OCI-LY3 (cell line): ENCODE data around the gene SLC38A5.

Experiments
- CTCF ChIP-seq: fragments of 200-600, 300-600 bp; sonication (generic); IDR thresholded peaks from 2 replicates; pipeline ENCODE4 v1.5.1; 2014; ENCODE audit warnings: antibody characterized with exemption, low read length, low read depth
- EZH2phosphoT487 ChIP-seq: fragments of 200-600 bp; shearing (Covaris generic); IDR thresholded peaks from 2 replicates; pipeline ENCODE4 v1.6.1; 2018; ENCODE audit warnings: antibody characterized with exemption, mixed run types, low read depth

DNA sequence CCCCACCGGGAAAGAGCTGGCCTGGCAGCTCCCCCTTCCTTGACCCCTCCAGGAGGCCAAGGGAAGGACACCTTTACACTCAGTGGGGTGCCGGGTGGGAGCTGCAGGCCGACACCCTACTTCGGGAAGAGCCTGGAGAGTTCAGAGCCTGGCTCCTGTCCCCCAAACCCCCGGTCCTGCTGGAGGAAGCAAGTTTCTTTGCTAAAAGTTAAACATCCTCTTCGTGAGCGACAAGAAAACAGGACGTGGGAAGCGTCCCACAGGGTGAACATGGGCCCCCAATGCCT, 3.6 kb upstream of the SLC38A5 start:
- TF ChIP-seq CTCF (no peak), EZH2phosphoT487 (no peak)
